Measurements from ENCODE around the gene COMT.
"Not testable (repeated sequence)": the region's sequence is repeated elsewhere in the genome, so short reads cannot be mapped to it uniquely, and the experiment has no call there.

Gene COMT

GRCh38 chr22:19909350-19910179 lies 32.0 kb upstream of the COMT start:
- peak; percentile 92 for DNase-seq

- DNase-seq = no peak
These were observed 31.3 kb upstream of the COMT start for GRCh38 chr22:19910180-19910744.

GRCh38 chr22:19911540-19912270 lies 29.9 kb upstream of the COMT start:
- no peak for DNase-seq

- DNase-seq = peak; percentile 74
These were observed 29.1 kb upstream of the COMT start for GRCh38 chr22:19912271-19912999.

GRCh38 chr22:19913337-19913936 lies 28.1 kb upstream of the COMT start:
- no peak for DNase-seq

GRCh38 chr22:19914201-19914943 lies 27.2 kb upstream of the COMT start:
- no peak for DNase-seq

GRCh38 chr22:19915287-19915954 lies 26.2 kb upstream of the COMT start:
- DNase-seq = no peak

GRCh38 chr22:19916006-19916405 lies 25.6 kb upstream of the COMT start:
- no peak for DNase-seq

GRCh38 chr22:19916941-19917340 lies 24.6 kb upstream of the COMT start:
- no peak for DNase-seq

GRCh38 chr22:19917389-19918138 lies 24.0 kb upstream of the COMT start:
- no peak for DNase-seq

- DNase-seq = no peak
These were observed 23.1 kb upstream of the COMT start for GRCh38 chr22:19918332-19919106.

- DNase-seq = no peak
These were observed 21.7 kb upstream of the COMT start for GRCh38 chr22:19919701-19920363.

- no peak for DNase-seq
These were observed 20.0 kb upstream of the COMT start for GRCh38 chr22:19921544-19922081.

- no peak for DNase-seq
These were observed 17.6 kb upstream of the COMT start for GRCh38 chr22:19923914-19924513.

- not testable (repeated sequence) for DNase-seq
These were observed 15.5 kb upstream of the COMT start for GRCh38 chr22:19926028-19926427.

- DNase-seq = no peak
These were observed 13.9 kb upstream of the COMT start for GRCh38 chr22:19927696-19928095.

GRCh38 chr22:19928207-19928606 lies 13.4 kb upstream of the COMT start:
- no peak for DNase-seq

All from right forelimb (tissue), 1 donor.